ENCODE results near the gene CCR5.

GRCh38 chr3:46353647-46354410 is 16.9 kb upstream of the CCR5 start, which contains the start of gene CCR2:
- no peak for TF ChIP-seq EZH2 (IDR thresholded peaks at IDR 0.05; ENCODE audit: low read length, unreplicated experiment)
- TF ChIP-seq CTCF (conservative IDR thresholded peaks at IDR 0.05; ENCODE audit: low read depth, low read length): no peak
- no peak for TF ChIP-seq EZH2phosphoT487 (IDR thresholded peaks at IDR 0.05; ENCODE audit: borderline replicate concordance, low read length)
